NCI-H69 (cell line): ENCODE data around the gene MRC2.

Experiments
- DNase-seq: peaks from one replicate; lab custom pipeline; 2025; lab: John Stamatoyannopoulos, UW

The MRC2 gene

DNA sequence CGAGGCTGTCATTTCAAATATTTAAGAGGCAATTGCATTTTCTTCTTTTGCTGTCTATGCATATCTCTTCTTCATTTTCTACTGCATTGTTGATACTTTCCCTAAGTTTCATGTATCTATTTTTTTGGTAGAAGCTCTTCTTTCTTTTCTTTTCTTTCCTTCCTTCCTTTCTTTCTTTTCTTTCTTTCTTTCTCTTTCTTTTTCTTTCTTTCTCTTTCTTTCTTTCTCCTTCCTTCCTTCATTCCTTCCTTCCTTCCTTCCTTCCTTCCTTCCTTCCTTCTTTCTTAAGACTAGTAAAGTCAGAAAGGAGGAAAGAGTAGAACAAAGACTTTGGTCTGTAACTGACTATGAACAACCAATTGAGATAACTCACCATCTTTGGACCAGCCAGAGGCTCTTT is 33.9 kb downstream of the MRC2 start:
- no peak for DNase-seq

- DNase-seq = peak; percentile 27
These were observed 35.4 kb downstream of the MRC2 start for GRCh38 chr17:62662855-62663254.

DNA sequence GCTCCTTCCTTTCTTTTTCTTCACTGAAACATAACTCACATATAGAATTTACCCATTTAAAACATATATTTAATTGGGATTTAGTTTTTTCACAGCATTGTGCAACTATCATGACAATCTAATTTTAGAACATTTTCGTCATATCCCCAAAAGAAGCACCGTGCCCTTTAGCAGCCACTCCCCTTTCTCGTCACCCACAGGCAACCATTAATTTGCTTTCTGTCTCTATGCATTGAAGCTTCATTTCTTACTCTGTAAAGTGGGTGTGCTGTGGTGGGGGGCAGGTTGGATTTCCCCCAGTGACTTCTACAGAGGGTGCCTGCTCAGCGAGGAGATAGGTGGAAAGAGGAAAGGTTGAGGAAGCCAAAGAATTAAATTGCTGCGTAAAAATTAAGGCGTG is 35.8 kb downstream of the MRC2 start:
- no peak for DNase-seq

DNA sequence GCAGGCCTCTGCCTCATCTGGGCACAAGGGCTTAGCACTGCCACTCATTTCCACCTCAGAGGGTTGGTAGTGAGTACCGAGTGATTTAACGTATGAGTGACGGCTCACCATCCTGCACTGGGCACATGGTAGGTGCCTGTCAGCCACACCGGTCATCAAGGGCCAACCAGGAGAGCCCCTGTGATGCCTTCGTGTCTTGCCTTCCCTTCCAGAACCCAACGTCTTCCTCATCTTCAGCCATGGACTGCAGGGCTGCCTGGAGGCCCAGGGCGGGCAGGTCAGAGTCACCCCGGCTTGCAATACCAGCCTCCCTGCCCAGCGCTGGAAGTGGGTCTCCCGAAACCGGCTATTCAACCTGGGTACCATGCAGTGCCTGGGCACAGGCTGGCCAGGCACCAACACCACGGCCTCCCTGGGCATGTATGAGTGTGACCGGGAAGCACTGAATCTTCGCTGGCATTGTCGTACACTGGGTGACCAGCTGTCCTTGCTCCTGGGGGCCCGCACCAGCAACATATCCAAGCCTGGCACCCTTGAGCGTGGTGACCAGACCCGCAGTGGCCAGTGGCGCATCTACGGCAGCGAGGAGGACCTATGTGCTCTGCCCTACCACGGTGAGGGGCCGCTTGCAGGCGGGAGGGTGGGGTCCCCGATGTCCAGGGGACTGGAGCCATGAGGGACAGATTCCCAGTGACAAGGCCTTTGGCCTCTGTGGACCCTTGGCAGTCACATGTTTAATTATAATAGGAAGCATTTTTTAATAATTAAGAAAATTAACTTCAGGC is 37.1 kb downstream of the MRC2 start:
- DNase-seq = no peak

GRCh38 chr17:62665599-62665998 is 38.1 kb downstream of the MRC2 start:
- no peak for DNase-seq

- DNase-seq = no peak
These were observed 38.8 kb downstream of the MRC2 start for GRCh38 chr17:62666061-62666800.

DNA sequence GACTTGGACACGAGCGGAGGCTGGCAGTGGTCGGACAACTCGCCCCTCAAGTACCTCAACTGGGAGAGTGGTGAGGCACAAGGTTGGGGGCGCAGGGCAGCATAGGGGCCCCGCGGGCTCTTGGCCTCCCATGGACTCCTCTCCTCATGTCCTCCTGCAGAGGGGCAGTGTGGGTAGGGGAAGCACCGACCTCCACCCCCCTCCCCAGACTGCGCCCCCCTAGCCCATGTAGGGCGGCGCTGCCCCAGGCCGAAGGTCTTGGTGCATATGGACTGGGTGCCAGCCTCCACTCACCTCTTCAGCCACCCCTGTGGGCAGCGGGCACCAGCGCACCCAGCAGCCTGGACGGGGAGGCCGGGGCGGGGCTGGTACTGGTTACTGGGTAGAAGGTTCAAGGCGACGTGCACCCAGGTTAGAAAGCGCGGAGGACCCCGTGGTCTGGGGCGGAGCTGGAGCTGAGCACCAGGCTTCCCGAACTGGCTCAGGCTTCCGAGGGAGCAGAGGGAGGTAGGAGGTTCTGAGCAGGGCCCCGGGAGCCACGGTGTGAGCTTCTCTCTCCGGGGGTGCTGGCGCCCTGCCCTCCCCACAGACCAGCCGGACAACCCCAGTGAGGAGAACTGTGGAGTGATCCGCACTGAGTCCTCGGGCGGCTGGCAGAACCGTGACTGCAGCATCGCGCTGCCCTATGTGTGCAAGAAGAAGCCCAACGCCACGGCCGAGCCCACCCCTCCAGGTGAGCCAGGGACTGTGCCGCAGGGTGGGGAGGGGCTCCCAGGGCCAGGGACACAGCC is 39.5 kb downstream of the MRC2 start:
- no peak for DNase-seq

GRCh38 chr17:62668091-62668804 is 40.8 kb downstream of the MRC2 start:
- DNase-seq = peak; percentile 38

DNA sequence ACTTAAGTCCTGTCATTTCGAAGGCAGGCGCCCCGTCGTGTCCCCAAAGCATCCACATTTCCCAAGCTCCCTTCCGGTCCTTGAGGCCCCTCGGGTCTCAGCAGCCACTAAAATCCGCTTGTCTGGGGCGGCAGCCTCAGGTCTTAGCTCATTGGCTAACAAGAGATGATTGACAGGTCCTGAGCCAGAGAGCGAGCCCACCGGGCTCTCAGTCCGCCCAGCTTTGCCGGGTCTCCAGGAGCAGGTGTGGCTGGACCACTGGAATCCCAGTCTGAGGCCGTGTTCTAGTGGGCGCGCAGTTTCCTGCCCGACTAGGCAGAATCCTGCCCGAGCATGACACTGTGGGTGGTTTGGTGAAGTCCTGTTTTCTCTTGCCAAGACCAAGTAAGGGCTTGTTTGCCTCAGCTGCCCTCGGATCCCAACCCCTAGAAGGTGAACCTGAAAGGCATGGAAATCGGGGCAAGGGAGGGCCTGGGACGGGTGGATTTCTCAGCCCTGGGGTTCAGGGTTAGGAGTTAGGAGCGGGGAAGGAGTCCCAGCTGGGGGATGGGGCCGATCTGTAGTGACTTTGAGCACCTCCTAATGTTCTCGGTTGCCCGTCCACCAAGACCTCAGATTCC is 42.8 kb downstream of the MRC2 start:
- no peak for DNase-seq

DNA sequence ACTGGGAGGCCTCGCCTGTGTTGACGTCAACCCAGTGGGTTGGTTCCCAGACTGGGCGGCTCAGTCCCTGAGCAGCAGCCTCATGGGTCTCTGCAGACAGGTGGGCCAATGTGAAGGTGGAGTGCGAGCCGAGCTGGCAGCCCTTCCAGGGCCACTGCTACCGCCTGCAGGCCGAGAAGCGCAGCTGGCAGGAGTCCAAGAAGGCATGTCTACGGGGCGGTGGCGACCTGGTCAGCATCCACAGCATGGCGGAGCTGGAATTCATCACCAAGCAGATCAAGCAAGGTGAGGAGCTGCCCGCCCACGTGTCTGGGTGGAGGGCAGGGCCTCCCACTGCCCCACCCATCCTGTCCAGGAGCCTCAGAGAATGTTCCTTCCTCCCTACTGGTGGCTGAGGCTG is 44.1 kb downstream of the MRC2 start:
- peak; percentile 83 for DNase-seq

DNA sequence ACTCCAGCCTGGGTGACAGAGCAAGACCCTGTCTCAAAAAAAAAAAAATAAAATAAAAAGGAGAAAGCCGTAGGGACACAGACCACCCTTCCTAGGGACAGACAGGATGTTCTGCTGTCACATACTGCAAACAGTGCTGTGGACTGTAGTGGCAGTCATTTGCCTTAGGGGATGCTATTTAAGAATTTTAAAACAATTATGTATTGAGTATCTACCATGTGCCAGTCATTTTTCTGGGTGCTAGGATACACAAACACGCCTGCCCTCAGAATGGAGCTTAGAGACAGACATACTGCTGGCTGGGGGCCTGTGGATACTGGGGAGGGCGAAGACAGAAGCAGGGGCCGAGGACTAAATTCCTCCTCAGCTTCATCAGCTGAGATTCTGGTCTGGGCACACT is 45.5 kb downstream of the MRC2 start:
- DNase-seq = no peak

GRCh38 chr17:62673614-62674362 is 46.3 kb downstream of the MRC2 start:
- no peak for DNase-seq

DNA sequence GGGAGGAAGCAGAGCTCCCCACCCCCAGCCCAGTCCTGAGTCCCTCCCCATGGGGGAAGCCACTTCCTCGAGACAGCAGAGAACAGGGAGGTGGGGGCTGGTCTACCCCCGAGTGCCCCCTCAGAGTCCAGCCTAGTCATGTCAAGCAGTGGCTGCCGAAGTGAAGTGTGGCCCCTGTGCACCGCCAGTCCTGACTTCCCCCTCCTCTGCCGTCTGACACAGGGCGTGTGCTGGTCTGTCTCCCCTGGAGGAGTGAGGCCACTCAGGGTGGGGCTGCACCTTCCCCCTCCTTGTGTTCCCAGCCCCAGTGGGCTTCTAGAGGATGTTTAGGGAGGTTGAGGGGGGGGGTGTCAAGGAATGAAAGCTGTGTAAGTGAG is 46.9 kb downstream of the MRC2 start:
- no peak for DNase-seq

DNA sequence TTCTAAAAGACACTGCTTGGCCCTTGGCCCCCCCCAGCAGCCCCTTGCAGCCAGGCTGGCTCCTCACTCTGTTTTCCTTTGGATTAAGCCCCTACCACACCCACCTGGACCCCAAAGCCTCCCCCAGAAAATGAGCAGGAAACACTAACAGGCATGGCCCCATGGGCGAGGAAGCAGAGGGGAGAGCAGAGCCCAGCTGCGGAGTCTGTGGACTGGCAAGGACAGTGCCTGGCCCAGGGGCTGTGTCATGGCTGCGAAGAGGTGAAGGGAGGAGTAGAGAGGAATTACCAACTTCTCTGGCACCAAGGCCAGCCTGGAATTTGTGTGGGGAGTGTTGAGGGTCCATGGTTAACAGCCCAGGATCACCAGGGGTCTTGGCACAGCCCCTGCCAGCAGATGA is 47.4 kb downstream of the MRC2 start:
- DNase-seq = no peak

DNA sequence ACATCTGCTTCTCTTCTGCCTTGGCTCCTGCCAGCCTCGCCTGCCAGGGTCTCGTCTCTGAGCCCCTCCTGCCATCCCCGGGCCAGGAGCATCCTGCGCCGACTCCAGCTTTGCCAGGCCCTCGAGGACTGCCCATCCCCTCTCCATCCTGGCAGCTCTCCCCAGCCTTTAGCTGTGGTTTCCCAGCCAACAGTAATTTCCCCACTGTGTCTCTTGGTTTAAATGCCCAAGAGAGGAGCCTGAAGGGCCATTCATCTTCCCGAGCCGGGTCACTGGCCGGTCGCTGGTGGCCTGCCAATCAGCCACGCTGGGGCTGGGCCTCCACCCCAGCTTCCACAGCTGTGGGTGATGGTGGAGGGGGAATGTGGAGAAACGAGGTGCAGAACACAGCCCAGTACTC is 47.8 kb downstream of the MRC2 start:
- no peak for DNase-seq

- no peak for DNase-seq
These were observed 48.2 kb downstream of the MRC2 start for GRCh38 chr17:62675701-62676100.

- DNase-seq = no peak
These were observed 48.9 kb downstream of the MRC2 start for GRCh38 chr17:62676231-62676943.

DNA sequence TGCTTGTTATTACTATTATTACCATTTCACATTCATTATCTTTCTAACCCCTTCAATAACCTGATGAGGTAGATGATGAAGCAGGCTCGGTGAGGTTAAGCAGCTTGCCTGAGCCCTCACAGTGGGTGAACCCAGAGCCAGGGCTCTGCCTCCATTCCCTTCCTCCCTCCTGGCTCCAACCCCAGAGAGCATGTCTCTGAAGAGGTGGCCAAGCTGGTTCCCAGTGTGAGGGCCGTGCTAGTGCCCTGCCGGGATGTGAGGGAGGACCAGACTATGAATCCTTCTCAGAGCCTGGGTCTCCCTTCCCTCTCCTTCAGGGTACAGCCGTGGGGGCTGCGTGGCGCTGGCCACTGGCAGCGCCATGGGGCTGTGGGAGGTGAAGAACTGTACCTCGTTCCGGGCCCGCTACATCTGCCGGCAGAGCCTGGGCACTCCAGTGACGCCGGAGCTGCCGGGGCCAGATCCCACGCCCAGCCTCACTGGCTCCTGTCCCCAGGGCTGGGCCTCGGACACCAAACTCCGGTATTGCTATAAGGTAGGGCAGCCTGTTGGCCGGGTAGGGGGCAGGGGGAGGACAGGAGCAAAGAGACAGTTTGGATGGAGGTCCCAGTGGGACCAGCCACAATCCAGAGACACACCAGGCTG is 49.6 kb downstream of the MRC2 start:
- no peak for DNase-seq

DNA sequence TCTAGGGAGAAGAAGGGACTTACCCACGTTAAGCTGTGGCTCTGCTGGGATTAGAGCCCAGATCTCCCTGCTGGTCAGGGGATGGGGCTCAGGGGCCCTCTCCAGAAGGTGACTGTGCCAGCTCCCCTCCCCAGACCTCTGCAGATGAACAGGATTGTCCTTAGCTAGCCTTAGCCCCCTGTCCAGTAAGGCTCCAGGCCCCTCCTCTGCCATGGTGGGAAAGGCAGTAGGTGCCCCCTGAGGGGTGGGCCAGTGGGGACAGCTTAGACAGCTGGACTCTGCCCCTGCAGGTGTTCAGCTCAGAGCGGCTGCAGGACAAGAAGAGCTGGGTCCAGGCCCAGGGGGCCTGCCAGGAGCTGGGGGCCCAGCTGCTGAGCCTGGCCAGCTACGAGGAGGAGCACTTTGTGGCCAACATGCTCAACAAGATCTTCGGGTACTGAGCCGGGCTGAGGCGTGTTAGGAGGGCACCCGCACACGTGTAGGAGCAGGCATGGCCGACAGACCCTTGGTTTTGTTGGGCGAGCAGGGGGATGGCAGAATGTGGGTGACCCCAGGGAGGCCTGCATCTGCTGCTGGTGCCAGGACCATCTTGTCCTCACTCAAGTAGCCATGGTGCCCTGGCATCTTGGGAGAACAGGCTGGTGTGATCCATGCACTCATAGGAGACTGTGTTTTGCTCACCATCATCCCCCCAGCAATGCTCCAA is 50.9 kb downstream of the MRC2 start:
- DNase-seq = no peak
